CD4-positive, CD25-positive, alpha-beta regulatory T cell (primary cell): ENCODE data around the gene SBSN. TPM values are rescaled to one million over a fixed set of nuclear protein-coding genes. Genes with fewer than 3 reads are reported as not detected.

Experiments used
- ATAC-seq, 2 donors: fragments of 150-1000 bp; cut with Tn5 transposase; one replicate each; pipeline ENCODE4 v1.10.0; 2021; ENCODE audit warnings: low read depth in 2 of 2, moderate number of reproducible peaks in 2 of 2, moderate library complexity in 1 of 2
- DNase-seq, 3 donors: peaks; one replicate each; pipeline versions ENCODE4 v3.0.0 to v3.0.0-alpha.2; 2012 to 2022; ENCODE audit warnings: mixed read lengths in 1 of 3
- H3K27ac ChIP-seq: one replicate; pipeline ENCODE4 v1.7.0; 2013; ENCODE audit warnings: mild to moderate bottlenecking, low read length; ENCODE audit not compliant: insufficient read depth, poor library complexity, severe bottlenecking
- H3K27me3 ChIP-seq: one replicate; pipeline ENCODE4 v1.7.0; 2013; ENCODE audit warnings: low read length; ENCODE audit not compliant: control insufficient read depth, insufficient read depth
- H3K36me3 ChIP-seq: one replicate; pipeline ENCODE4 v1.7.0; 2013; ENCODE audit warnings: mild to moderate bottlenecking, low read length, moderate library complexity; ENCODE audit not compliant: control insufficient read depth, insufficient read depth
- H3K4me1 ChIP-seq: 2 replicates; pipeline ENCODE4 v1.7.0; 2013; ENCODE audit warnings: mild to moderate bottlenecking, low read length; ENCODE audit not compliant: insufficient read depth, control insufficient read depth, poor library complexity, severe bottlenecking
- H3K4me3 ChIP-seq: one replicate; pipeline ENCODE4 v1.7.0; 2013; ENCODE audit warnings: low read depth, mild to moderate bottlenecking, low read length, moderate library complexity
- H3K9me3 ChIP-seq, 2 experiments: 1 replicate in 1 of 2; 2 replicates in 1 of 2; pipeline ENCODE4 v1.7.0; 2013; ENCODE audit warnings: low read length in 2 of 2, mild to moderate bottlenecking in 1 of 2, moderate library complexity in 1 of 2; ENCODE audit not compliant: control insufficient read depth in 2 of 2
- H3K27ac Mint-ChIP-seq, 3 donors: one replicate each; pipeline ENCODE4 v1.8.0; 2020 to 2022; ENCODE audit warnings: mild to moderate bottlenecking in 3 of 3, mixed read lengths in 3 of 3, moderate library complexity in 2 of 3
- H3K27me3 Mint-ChIP-seq: one replicate; pipeline ENCODE4 v1.8.0; 2022; ENCODE audit warnings: mild to moderate bottlenecking, mixed read lengths
- H3K36me3 Mint-ChIP-seq: one replicate; pipeline ENCODE4 v1.8.0; 2020; ENCODE audit warnings: mixed read lengths
- H3K4me1 Mint-ChIP-seq, 4 donors: one replicate each; pipeline ENCODE4 v1.8.0; 2020 to 2022; ENCODE audit warnings: mixed read lengths in 4 of 4, mild to moderate bottlenecking in 1 of 4
- H3K4me3 Mint-ChIP-seq, 4 donors: one replicate each; pipeline ENCODE4 v1.8.0; 2020 to 2022; ENCODE audit warnings: mild to moderate bottlenecking in 4 of 4, mixed read lengths in 4 of 4, moderate library complexity in 3 of 4
- H3K9me3 Mint-ChIP-seq, 7 donors: one replicate each; pipeline ENCODE4 v1.8.0; 2020 to 2022; ENCODE audit warnings: mixed read lengths in 7 of 7, mild to moderate bottlenecking in 3 of 7, moderate library complexity in 2 of 7
- polyA plus RNA-seq, 4 donors: library from polyadenylated mRNA; unstranded; fragments of 300-500 nt; fragmentation: Illumina TruSeq; gene quantifications; one replicate each; pipeline ENCODE4 v1.2.3, GENCODE V29; 2021
- total RNA-seq: library from RNA; stranded (reverse); gene quantifications from one replicate; pipeline ENCODE4 v1.2.3, GENCODE V29; 2022

The SBSN gene
- not detected for total RNA-seq
- polyA plus RNA-seq: not detected

DNA sequence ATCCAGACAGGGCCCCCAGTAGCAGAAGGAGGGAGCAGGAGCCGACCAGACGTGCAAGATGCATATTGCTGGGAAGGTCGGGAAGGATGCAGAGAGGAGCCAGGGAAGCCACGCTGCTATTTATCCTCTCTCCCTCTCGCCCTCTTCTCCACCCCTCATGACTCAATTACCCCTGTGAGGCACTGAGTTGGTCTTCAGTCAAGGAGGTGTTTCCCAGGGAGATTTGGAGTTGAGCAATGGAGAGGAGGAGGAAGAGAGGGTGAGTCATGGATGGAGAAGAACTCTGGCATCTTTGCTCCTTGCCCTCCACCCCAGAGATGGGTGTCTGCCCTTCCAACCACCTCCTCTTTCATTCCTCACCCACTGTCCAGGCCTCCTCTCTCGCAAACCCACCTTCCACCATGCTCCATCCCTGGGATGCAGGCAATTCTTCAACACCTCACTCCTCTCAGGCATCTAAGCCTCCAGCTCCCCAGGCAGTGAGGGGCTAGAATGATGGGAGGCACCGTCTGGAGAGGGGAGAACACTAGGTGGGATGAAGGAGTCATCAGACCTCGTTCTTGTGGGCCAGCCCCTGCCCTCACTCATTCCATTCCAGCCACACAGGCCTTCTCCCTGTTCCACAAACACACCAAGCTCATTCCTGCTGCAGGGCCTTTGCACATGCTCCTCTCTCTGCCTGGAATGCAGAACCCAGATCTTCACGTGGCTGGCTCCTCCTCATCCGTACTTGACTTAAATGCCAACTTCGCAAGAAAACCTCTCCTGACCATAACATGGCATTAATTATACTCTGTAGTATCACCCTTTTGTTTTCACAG lies at the start of gene SBSN:
SBSN (minus strand) TSS at position 94 of the 821 bp plus-strand sequence; CDS start at position 64, 30 bp downstream.
- no peak within 1 kb of the TSS for H3K27ac Mint-ChIP-seq
- H3K4me3 ChIP-seq: no peak within 1 kb of the TSS
- H3K27me3 ChIP-seq: peaks cover 2% of the 10 kb centered on the region
- peaks cover 2% of the 10 kb centered on the region for H3K4me1 ChIP-seq
- no peak within 1 kb of the TSS for H3K4me3 Mint-ChIP-seq
- ATAC-seq (no peak), DNase-seq (no peak)
- H3K27me3 Mint-ChIP-seq: peaks cover 56% of the 10 kb centered on the region
- H3K9me3 ChIP-seq: no peaks in the 10 kb centered on the region
- H3K36me3 Mint-ChIP-seq: no peaks in the 10 kb centered on the region
- H3K4me1 Mint-ChIP-seq: peaks cover 0 to 6% (median 2%) of the 10 kb centered on the region in 4 donors
- no peaks in the 10 kb centered on the region for H3K9me3 Mint-ChIP-seq
- no peak within 1 kb of the TSS for H3K27ac ChIP-seq
- H3K36me3 ChIP-seq: no peaks in the 10 kb centered on the region

DNA sequence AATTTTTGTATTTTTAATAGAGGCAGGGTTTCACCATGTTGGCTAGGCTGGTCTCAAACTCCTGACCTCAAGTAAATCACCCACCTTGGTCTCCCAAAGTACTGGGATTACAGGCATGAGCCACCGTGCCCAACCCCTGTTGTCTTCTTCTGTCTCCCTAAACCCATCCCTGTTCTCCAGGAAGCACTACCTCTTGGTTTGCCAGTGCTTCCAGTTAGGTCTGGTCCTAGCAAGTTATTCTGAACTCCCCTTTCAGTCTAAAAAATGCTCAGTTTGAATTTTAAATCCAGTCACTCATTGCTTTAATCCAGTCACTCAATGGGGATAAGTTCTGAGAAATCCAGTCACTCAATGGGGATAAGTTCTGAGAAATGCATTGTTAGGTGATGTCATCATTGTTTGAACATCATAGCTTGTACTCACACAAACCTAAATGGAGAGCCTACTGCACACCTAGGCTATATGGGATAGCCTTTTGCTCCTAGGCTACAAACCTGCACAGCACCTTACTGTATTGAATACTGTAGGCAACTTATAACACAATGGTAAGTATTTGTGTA lies 43.4 kb upstream of the SBSN start:
- no peak for ATAC-seq
- Mint-ChIP-seq H3K4me1 (no peaks in the 10 kb centered on the region), H3K36me3 (no peaks in the 10 kb centered on the region), H3K4me3 (no peak overlapping the region), H3K9me3 (peaks cover 0 to 19% (median 5%) of the 10 kb centered on the region in 7 donors), H3K27ac (peak overlapping the region in 1 of 3 donors; percentile 23), H3K27me3 (peaks cover 28% of the 10 kb centered on the region)
- no peak overlapping the region for H3K4me3 ChIP-seq
- no peaks in the 10 kb centered on the region for H3K36me3 ChIP-seq
- no peaks in the 10 kb centered on the region for H3K4me1 ChIP-seq
- H3K27me3 ChIP-seq: no peaks in the 10 kb centered on the region
- H3K27ac ChIP-seq: no peak overlapping the region
- H3K9me3 ChIP-seq: peaks cover 12 to 15% of the 10 kb centered on the region in 2 experiments
- no peak for DNase-seq

- peaks cover 0 to 1% (median 0%) of the 10 kb centered on the region in 7 donors for H3K9me3 Mint-ChIP-seq
- no peaks in the 10 kb centered on the region for H3K9me3 ChIP-seq
These were observed 41.2 kb upstream of the SBSN start for GRCh38 chr19:35569281-35569781.

DNA sequence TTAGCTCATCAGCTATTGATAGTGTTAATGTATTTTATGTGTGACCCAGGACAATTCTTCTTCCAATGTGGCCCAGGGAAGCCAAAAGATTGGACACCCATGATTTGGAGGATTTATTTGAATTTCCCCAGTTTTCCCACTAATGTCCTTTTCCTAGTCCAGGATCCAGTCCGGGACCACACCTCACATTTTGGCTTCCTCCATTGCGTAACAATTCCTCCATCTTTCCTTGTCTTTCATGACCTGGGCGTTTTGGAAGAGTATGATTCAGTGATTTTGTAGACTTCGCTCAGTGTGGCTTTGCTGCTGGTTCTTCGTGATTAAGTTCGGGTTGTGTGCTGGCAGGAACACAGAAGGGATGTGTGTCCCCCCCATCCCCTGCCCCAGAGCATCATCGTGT lies 38.6 kb upstream of the SBSN start:
- no peaks in the 10 kb centered on the region for H3K9me3 ChIP-seq
- Mint-ChIP-seq H3K27me3 (peaks cover 35% of the 10 kb centered on the region), H3K36me3 (no peaks in the 10 kb centered on the region), H3K27ac (no peak overlapping the region), H3K4me1 (no peaks in the 10 kb centered on the region), H3K9me3 (no peaks in the 10 kb centered on the region), H3K4me3 (no peak overlapping the region)
- no peak for ATAC-seq
- no peak overlapping the region for H3K27ac ChIP-seq
- H3K36me3 ChIP-seq: no peaks in the 10 kb centered on the region
- peaks cover 2% of the 10 kb centered on the region for H3K27me3 ChIP-seq
- H3K4me3 ChIP-seq: no peak overlapping the region
- no peaks in the 10 kb centered on the region for H3K4me1 ChIP-seq
- no peak for DNase-seq

More at GRCh38 chr19:35569281-35569781, 41.2 kb upstream of the SBSN start:
- Histone ChIP-seq H3K27me3 (peaks cover 2% of the 10 kb centered on the region), H3K36me3 (no peaks in the 10 kb centered on the region), H3K4me3 (no peak overlapping the region), H3K27ac (no peak overlapping the region), H3K4me1 (no peaks in the 10 kb centered on the region)
- peaks cover 28% of the 10 kb centered on the region for H3K27me3 Mint-ChIP-seq
- H3K27ac Mint-ChIP-seq: no peak overlapping the region
- no peak overlapping the region for H3K4me3 Mint-ChIP-seq
- no peak for DNase-seq
- H3K36me3 Mint-ChIP-seq: no peaks in the 10 kb centered on the region
- ATAC-seq: no peak
- no peaks in the 10 kb centered on the region for H3K4me1 Mint-ChIP-seq

- Histone ChIP-seq H3K4me1 (no peaks in the 10 kb centered on the region), H3K27me3 (peaks cover 2% of the 10 kb centered on the region), H3K27ac (no peak overlapping the region), H3K4me3 (no peak overlapping the region), H3K9me3 (no peaks in the 10 kb centered on the region), H3K36me3 (no peaks in the 10 kb centered on the region)
- Mint-ChIP-seq H3K4me1 (peaks cover 0 to 5% (median 2%) of the 10 kb centered on the region in 4 donors), H3K4me3 (no peak overlapping the region), H3K36me3 (no peaks in the 10 kb centered on the region), H3K27ac (no peak overlapping the region), H3K9me3 (no peaks in the 10 kb centered on the region), H3K27me3 (peaks cover 39% of the 10 kb centered on the region)
- DNase-seq (no peak), ATAC-seq (no peak)
These were observed 37.1 kb upstream of the SBSN start for GRCh38 chr19:35565016-35565856.

- no peak within 1 kb of the TSS for H3K27ac Mint-ChIP-seq
- H3K4me3 Mint-ChIP-seq: no peak within 1 kb of the TSS
- Histone ChIP-seq H3K4me1 (peaks cover 7% of the 10 kb centered on the region), H3K27me3 (peaks cover 2% of the 10 kb centered on the region), H3K9me3 (no peaks in the 10 kb centered on the region), H3K27ac (no peak within 1 kb of the TSS), H3K4me3 (no peak within 1 kb of the TSS), H3K36me3 (no peaks in the 10 kb centered on the region)
- DNase-seq (no peak), ATAC-seq (no peak)
- H3K4me1 Mint-ChIP-seq: peaks cover 0 to 10% (median 2%) of the 10 kb centered on the region in 4 donors
- no peaks in the 10 kb centered on the region for H3K9me3 Mint-ChIP-seq
- no peaks in the 10 kb centered on the region for H3K36me3 Mint-ChIP-seq
- peaks cover 31% of the 10 kb centered on the region for H3K27me3 Mint-ChIP-seq
These were observed 35.2 kb upstream of the SBSN start, which contains the start of gene ATP4A for GRCh38 chr19:35563207-35563829. Gene ATP4A (minus strand): TSS chr19:35563658. CDS start chr19:35563629, 29 bp downstream.

DNA sequence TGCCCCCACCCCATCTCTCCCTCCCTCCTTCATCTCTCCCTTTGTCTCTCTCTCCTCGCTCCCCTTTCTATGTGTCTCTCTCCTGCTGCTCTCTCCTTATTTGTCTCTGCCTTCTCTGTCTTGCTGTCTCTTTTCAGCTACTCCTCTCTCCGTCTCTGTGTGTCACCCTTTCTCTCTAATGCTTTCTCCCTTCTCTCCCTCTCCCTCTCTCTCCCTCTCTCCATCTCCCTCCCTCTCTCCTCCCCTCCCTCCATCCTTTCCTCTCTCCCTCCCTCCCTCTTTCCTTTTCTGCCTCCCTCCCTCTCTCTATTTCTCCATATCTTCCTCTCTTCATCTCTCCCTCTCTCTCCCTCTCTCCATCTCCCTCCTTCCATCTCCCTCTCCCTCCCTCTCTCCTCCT lies 34.7 kb upstream of the SBSN start:
- no peak overlapping the region for H3K4me3 Mint-ChIP-seq
- no peaks in the 10 kb centered on the region for H3K9me3 Mint-ChIP-seq
- peaks cover 0 to 12% (median 2%) of the 10 kb centered on the region in 4 donors for H3K4me1 Mint-ChIP-seq
- H3K4me1 ChIP-seq: peaks cover 12% of the 10 kb centered on the region
- H3K4me3 ChIP-seq: no peak overlapping the region
- H3K36me3 Mint-ChIP-seq: no peaks in the 10 kb centered on the region
- no peaks in the 10 kb centered on the region for H3K36me3 ChIP-seq
- DNase-seq (no peak), ATAC-seq (no peak)
- no peak overlapping the region for H3K27ac Mint-ChIP-seq
- H3K27me3 ChIP-seq: peaks cover 2% of the 10 kb centered on the region
- no peak overlapping the region for H3K27ac ChIP-seq
- peaks cover 31% of the 10 kb centered on the region for H3K27me3 Mint-ChIP-seq
- H3K9me3 ChIP-seq: no peaks in the 10 kb centered on the region
